Measurements from ENCODE around the gene PALLD. TPM values are rescaled to one million over a fixed set of nuclear protein-coding genes. Genes with fewer than 3 reads are reported as not detected.

The PALLD gene
- total RNA-seq, 1 donor from 2014 or later, result 204 TPM

GRCh38 chr4:168900080-168900479, 403.2 kb downstream of the PALLD start:
- peak overlapping the region; percentile 44 to 58 for H3K27ac ChIP-seq
- no peaks in the 10 kb centered on the region for H3K27me3 ChIP-seq
- H3K36me3 ChIP-seq, result peaks cover 73 to 98% of the 10 kb centered on the region in 2 donors
- H3K4me1 ChIP-seq, result peaks cover 0 to 5% of the 10 kb centered on the region in 2 donors
- intact Hi-C loops (cut with DNase I), result no loop called here
- H3K9me3 ChIP-seq, result no peaks in the 10 kb centered on the region
- TF ChIP-seq, protein P1, sequence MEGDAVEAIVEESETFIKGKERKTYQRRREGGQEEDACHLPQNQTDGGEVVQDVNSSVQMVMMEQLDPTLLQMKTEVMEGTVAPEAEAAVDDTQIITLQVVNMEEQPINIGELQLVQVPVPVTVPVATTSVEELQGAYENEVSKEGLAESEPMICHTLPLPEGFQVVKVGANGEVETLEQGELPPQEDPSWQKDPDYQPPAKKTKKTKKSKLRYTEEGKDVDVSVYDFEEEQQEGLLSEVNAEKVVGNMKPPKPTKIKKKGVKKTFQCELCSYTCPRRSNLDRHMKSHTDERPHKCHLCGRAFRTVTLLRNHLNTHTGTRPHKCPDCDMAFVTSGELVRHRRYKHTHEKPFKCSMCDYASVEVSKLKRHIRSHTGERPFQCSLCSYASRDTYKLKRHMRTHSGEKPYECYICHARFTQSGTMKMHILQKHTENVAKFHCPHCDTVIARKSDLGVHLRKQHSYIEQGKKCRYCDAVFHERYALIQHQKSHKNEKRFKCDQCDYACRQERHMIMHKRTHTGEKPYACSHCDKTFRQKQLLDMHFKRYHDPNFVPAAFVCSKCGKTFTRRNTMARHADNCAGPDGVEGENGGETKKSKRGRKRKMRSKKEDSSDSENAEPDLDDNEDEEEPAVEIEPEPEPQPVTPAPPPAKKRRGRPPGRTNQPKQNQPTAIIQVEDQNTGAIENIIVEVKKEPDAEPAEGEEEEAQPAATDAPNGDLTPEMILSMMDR (IDR thresholded peaks at IDR 0.05), result no peak
- peak; percentile 25 to 75 for DNase-seq (ENCODE audit: low spot score in 2 of 2)
- H3K4me3 ChIP-seq, result no peak overlapping the region

DNA sequence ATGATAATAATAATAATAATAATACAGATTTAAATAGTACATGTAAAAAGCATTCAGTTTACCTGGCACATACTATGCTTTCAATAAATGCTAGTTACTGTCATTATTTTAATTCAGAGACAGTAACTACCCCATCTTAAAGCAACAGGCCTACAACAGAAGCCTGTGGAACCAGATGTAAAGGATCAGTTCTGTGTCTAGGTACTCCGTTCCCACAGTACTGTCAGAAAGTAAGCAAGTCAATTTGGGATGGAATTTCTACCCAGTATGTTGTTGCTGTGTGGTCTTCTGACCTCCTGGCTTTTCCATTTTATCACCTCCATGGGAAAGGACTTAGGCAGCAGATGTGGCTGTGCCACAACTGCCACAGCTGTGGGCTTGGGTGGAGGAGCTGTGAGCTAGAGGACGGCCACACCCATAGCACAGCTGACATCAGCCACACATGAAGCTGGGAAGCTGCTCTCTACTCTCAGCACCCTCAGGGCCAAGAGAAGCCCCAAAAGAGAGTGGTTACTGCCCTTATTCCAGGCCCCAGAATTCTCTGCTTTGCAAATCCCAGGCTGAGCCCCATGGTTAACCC, 410.4 kb downstream of the PALLD start:
- H3K36me3 ChIP-seq, result peaks cover 64 to 86% of the 10 kb centered on the region in 2 donors

GRCh38 chr4:168908093-168908492, 411.2 kb downstream of the PALLD start:
- H3K36me3 ChIP-seq, result peaks cover 63 to 84% of the 10 kb centered on the region in 2 donors
- peak overlapping the region; percentile 57 to 70 for H3K27ac ChIP-seq
- peaks cover 5 to 25% of the 10 kb centered on the region in 2 donors for H3K4me1 ChIP-seq
- H3K4me3 ChIP-seq, result no peak overlapping the region
- no peak for DNase-seq (ENCODE audit: low spot score in 2 of 2)
- intact Hi-C loops (cut with DNase I), result no loop called here
- H3K9me3 ChIP-seq, result no peaks in the 10 kb centered on the region
- TF ChIP-seq, protein P1 (IDR thresholded peaks at IDR 0.05), result no peak
- H3K27me3 ChIP-seq, result no peaks in the 10 kb centered on the region

More for the DNA sequence above, 410.4 kb downstream of the PALLD start:
- Histone ChIP-seq H3K27ac (peak overlapping the region; percentile 57 to 70), H3K4me1 (peaks cover 5 to 25% of the 10 kb centered on the region in 2 donors), H3K4me3 (no peak overlapping the region), H3K27me3 (no peaks in the 10 kb centered on the region), H3K9me3 (no peaks in the 10 kb centered on the region)
- intact Hi-C loops (cut with DNase I), result no loop called here
- TF ChIP-seq, protein P1 (IDR thresholded peaks at IDR 0.05), result no peak
- DNase-seq (ENCODE audit: low spot score in 2 of 2), result no peak

DNA sequence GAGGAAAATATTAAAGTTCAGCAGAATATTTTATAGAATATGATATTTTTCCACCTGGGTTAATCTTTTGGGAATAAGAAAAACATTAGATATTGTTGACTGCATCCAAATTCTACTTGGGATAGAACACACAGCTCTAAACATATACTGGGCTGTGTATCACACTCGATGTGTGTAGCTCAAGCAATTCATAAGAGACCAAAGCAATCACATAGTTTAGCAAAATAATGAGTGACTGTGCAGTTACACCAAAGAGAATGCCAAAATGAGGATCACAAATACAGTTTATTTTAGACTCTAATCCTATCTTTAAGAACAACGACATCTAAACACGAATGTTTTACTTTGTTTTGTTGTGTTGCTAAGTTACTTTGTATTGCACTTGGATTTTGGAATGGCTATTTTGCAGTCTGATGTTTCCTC, 412.0 kb downstream of the PALLD start:
- H3K4me1 ChIP-seq, result peaks cover 5 to 25% of the 10 kb centered on the region in 2 donors

GRCh38 chr4:168914095-168914494, 417.2 kb downstream of the PALLD start:
- Histone ChIP-seq H3K27ac (peak overlapping the region; percentile 11 to 39), H3K4me1 (peaks cover 0 to 5% of the 10 kb centered on the region in 2 donors), H3K4me3 (no peak overlapping the region), H3K27me3 (no peaks in the 10 kb centered on the region), H3K36me3 (peaks cover 66 to 78% of the 10 kb centered on the region in 2 donors), H3K9me3 (no peaks in the 10 kb centered on the region)
- TF ChIP-seq, protein P1 (IDR thresholded peaks at IDR 0.05), result no peak
- intact Hi-C loops (cut with DNase I), result no loop called here
- DNase-seq (ENCODE audit: low spot score in 2 of 2), result no peak

More for the DNA sequence above, 412.0 kb downstream of the PALLD start:
- Histone ChIP-seq H3K36me3 (peaks cover 63 to 83% of the 10 kb centered on the region in 2 donors), H3K27me3 (no peaks in the 10 kb centered on the region), H3K4me3 (no peak overlapping the region), H3K27ac (peak overlapping the region; percentile 57 to 70), H3K9me3 (no peaks in the 10 kb centered on the region)
- TF ChIP-seq, protein P1 (IDR thresholded peaks at IDR 0.05), result no peak
- intact Hi-C loops (cut with DNase I), result no loop called here
- no peak for DNase-seq (ENCODE audit: low spot score in 2 of 2)
